IPS-11a (cell line): ENCODE measurements around the gene PADI1.

Experiments
- H3K4me3 ChIP-seq: one replicate; pipeline ENCODE4 v1.5.1; 2013; ENCODE audit warnings: low read depth, low read length, control low read depth

The PADI1 gene

GRCh38 chr1:17181781-17182464 lies 23.0 kb upstream of the PADI1 start:
- no peak overlapping the region for H3K4me3 ChIP-seq

GRCh38 chr1:17183388-17184160 lies 21.4 kb upstream of the PADI1 start:
- H3K4me3 ChIP-seq: no peak overlapping the region

GRCh38 chr1:17184161-17184665 lies 20.7 kb upstream of the PADI1 start:
- no peak overlapping the region for H3K4me3 ChIP-seq

- no peak overlapping the region for H3K4me3 ChIP-seq
These were observed 20.0 kb upstream of the PADI1 start for GRCh38 chr1:17184822-17185484.

- H3K4me3 ChIP-seq: no peak overlapping the region
These were observed 19.5 kb upstream of the PADI1 start for GRCh38 chr1:17185485-17185860.

GRCh38 chr1:17186216-17186909 lies 18.6 kb upstream of the PADI1 start:
- H3K4me3 ChIP-seq: no peak overlapping the region

- H3K4me3 ChIP-seq: no peak overlapping the region
These were observed 17.9 kb upstream of the PADI1 start for GRCh38 chr1:17187051-17187450.

- H3K4me3 ChIP-seq: no peak overlapping the region
These were observed 16.7 kb upstream of the PADI1 start for GRCh38 chr1:17188217-17188616.

- no peak overlapping the region for H3K4me3 ChIP-seq
These were observed 15.9 kb upstream of the PADI1 start for GRCh38 chr1:17188889-17189631.

- no peak overlapping the region for H3K4me3 ChIP-seq
These were observed 15.3 kb upstream of the PADI1 start for GRCh38 chr1:17189632-17189990.

GRCh38 chr1:17190010-17190995 lies 14.6 kb upstream of the PADI1 start:
- no peak overlapping the region for H3K4me3 ChIP-seq

GRCh38 chr1:17191990-17192242 lies 13.0 kb upstream of the PADI1 start:
- no peak overlapping the region for H3K4me3 ChIP-seq

GRCh38 chr1:17192394-17193221 lies 12.3 kb upstream of the PADI1 start:
- no peak overlapping the region for H3K4me3 ChIP-seq

- no peak overlapping the region for H3K4me3 ChIP-seq
These were observed 11.5 kb upstream of the PADI1 start for GRCh38 chr1:17193222-17194132.

GRCh38 chr1:17194133-17194475 lies 10.8 kb upstream of the PADI1 start:
- H3K4me3 ChIP-seq: no peak overlapping the region

- no peak overlapping the region for H3K4me3 ChIP-seq
These were observed 10.1 kb upstream of the PADI1 start for GRCh38 chr1:17194615-17195528.

GRCh38 chr1:17195731-17196130 lies 9.2 kb upstream of the PADI1 start:
- H3K4me3 ChIP-seq: no peak overlapping the region
